Measurements from ENCODE around the gene KDM4F.
A peak's percentile ranks its signal among the peaks of the same experiment; 100 is the strongest.

KDM4F gene

GRCh38 chr11:95082576-95083001 lies 33.4 kb downstream of the KDM4F start:
- peaks cover 16% of the 10 kb centered on the region for H3K27me3 ChIP-seq (ENCODE audit: control insufficient read depth, insufficient read depth, low read length)
- H3K9ac ChIP-seq (ENCODE audit: low read depth, low read length), result no peak overlapping the region
- no peaks in the 10 kb centered on the region for H3K36me3 ChIP-seq (ENCODE audit: control insufficient read depth, insufficient read depth, low read length)
- no peaks in the 10 kb centered on the region for H3K9me3 ChIP-seq (ENCODE audit: control insufficient read depth, insufficient read depth, low read length)
- no peaks in the 10 kb centered on the region for H3K4me1 ChIP-seq (ENCODE audit: control insufficient read depth, insufficient read depth, low read length)
- no peak overlapping the region for H3K4me3 ChIP-seq (ENCODE audit: low read depth, low read length)

- no peak overlapping the region for H3K4me3 ChIP-seq (ENCODE audit: low read depth, low read length)
- H3K36me3 ChIP-seq (ENCODE audit: control insufficient read depth, insufficient read depth, low read length), result no peaks in the 10 kb centered on the region
- no peak overlapping the region for H3K9ac ChIP-seq (ENCODE audit: low read depth, low read length)
- H3K9me3 ChIP-seq (ENCODE audit: control insufficient read depth, insufficient read depth, low read length), result no peaks in the 10 kb centered on the region
- peaks cover 31% of the 10 kb centered on the region for H3K27me3 ChIP-seq (ENCODE audit: control insufficient read depth, insufficient read depth, low read length)
- no peaks in the 10 kb centered on the region for H3K4me1 ChIP-seq (ENCODE audit: control insufficient read depth, insufficient read depth, low read length)
Measured at GRCh38 chr11:95084509-95084908, 35.3 kb downstream of the KDM4F start.

GRCh38 chr11:95085117-95085816 lies 36.0 kb downstream of the KDM4F start:
- Histone ChIP-seq H3K27me3 (ENCODE audit: control insufficient read depth, insufficient read depth, low read length) (peaks cover 33% of the 10 kb centered on the region), H3K36me3 (ENCODE audit: control insufficient read depth, insufficient read depth, low read length) (no peaks in the 10 kb centered on the region), H3K4me3 (ENCODE audit: low read depth, low read length) (no peak overlapping the region), H3K4me1 (ENCODE audit: control insufficient read depth, insufficient read depth, low read length) (no peaks in the 10 kb centered on the region), H3K9ac (ENCODE audit: low read depth, low read length) (no peak overlapping the region), H3K9me3 (ENCODE audit: control insufficient read depth, insufficient read depth, low read length) (no peaks in the 10 kb centered on the region)

- Histone ChIP-seq H3K4me1 (ENCODE audit: control insufficient read depth, insufficient read depth, low read length) (peaks cover 4% of the 10 kb centered on the region), H3K9ac (ENCODE audit: low read depth, low read length) (no peak overlapping the region), H3K9me3 (ENCODE audit: control insufficient read depth, insufficient read depth, low read length) (no peaks in the 10 kb centered on the region), H3K27me3 (ENCODE audit: control insufficient read depth, insufficient read depth, low read length) (peaks cover 42% of the 10 kb centered on the region), H3K4me3 (ENCODE audit: low read depth, low read length) (no peak overlapping the region), H3K36me3 (ENCODE audit: control insufficient read depth, insufficient read depth, low read length) (no peaks in the 10 kb centered on the region)
Measured at GRCh38 chr11:95086151-95086550, 36.9 kb downstream of the KDM4F start.

- no peaks in the 10 kb centered on the region for H3K36me3 ChIP-seq (ENCODE audit: control insufficient read depth, insufficient read depth, low read length)
- H3K4me3 ChIP-seq (ENCODE audit: low read depth, low read length), result no peak overlapping the region
- no peak overlapping the region for H3K9ac ChIP-seq (ENCODE audit: low read depth, low read length)
Measured at GRCh38 chr11:95086836-95087570, 37.8 kb downstream of the KDM4F start.

GRCh38 chr11:95088946-95089619 lies 39.9 kb downstream of the KDM4F start:
- no peaks in the 10 kb centered on the region for H3K9me3 ChIP-seq (ENCODE audit: control insufficient read depth, insufficient read depth, low read length)
- H3K9ac ChIP-seq (ENCODE audit: low read depth, low read length), result no peak overlapping the region
- H3K27me3 ChIP-seq (ENCODE audit: control insufficient read depth, insufficient read depth, low read length), result peaks cover 63% of the 10 kb centered on the region

More at GRCh38 chr11:95086836-95087570, 37.8 kb downstream of the KDM4F start:
- Histone ChIP-seq H3K9me3 (ENCODE audit: control insufficient read depth, insufficient read depth, low read length) (no peaks in the 10 kb centered on the region), H3K4me1 (ENCODE audit: control insufficient read depth, insufficient read depth, low read length) (peaks cover 4% of the 10 kb centered on the region), H3K27me3 (ENCODE audit: control insufficient read depth, insufficient read depth, low read length) (peaks cover 50% of the 10 kb centered on the region)

GRCh38 chr11:95089620-95090542 lies 40.7 kb downstream of the KDM4F start, which contains the start of gene ENDOD1:
Gene ENDOD1, plus strand, starts transcription at chr11:95089846. Its CDS starts 82 bp downstream, at chr11:95089928.
- Histone ChIP-seq H3K4me1 (ENCODE audit: control insufficient read depth, insufficient read depth, low read length) (peaks cover 5% of the 10 kb centered on the region), H3K9ac (ENCODE audit: low read depth, low read length) (peak within 1 kb of the TSS; percentile 42), H3K4me3 (ENCODE audit: low read depth, low read length) (peak within 1 kb of the TSS; percentile 77), H3K27me3 (ENCODE audit: control insufficient read depth, insufficient read depth, low read length) (peaks cover 63% of the 10 kb centered on the region), H3K9me3 (ENCODE audit: control insufficient read depth, insufficient read depth, low read length) (no peaks in the 10 kb centered on the region), H3K36me3 (ENCODE audit: control insufficient read depth, insufficient read depth, low read length) (no peaks in the 10 kb centered on the region)

More at GRCh38 chr11:95088946-95089619, 39.9 kb downstream of the KDM4F start:
- H3K4me3 ChIP-seq (ENCODE audit: low read depth, low read length), result peak overlapping the region; percentile 67
- peaks cover 5% of the 10 kb centered on the region for H3K4me1 ChIP-seq (ENCODE audit: control insufficient read depth, insufficient read depth, low read length)
- H3K36me3 ChIP-seq (ENCODE audit: control insufficient read depth, insufficient read depth, low read length), result no peaks in the 10 kb centered on the region

- H3K4me3 ChIP-seq (ENCODE audit: low read depth, low read length), result no peak overlapping the region
- peaks cover 5% of the 10 kb centered on the region for H3K4me1 ChIP-seq (ENCODE audit: control insufficient read depth, insufficient read depth, low read length)
- no peaks in the 10 kb centered on the region for H3K9me3 ChIP-seq (ENCODE audit: control insufficient read depth, insufficient read depth, low read length)
- H3K9ac ChIP-seq (ENCODE audit: low read depth, low read length), result no peak overlapping the region
- no peaks in the 10 kb centered on the region for H3K36me3 ChIP-seq (ENCODE audit: control insufficient read depth, insufficient read depth, low read length)
- peaks cover 53% of the 10 kb centered on the region for H3K27me3 ChIP-seq (ENCODE audit: control insufficient read depth, insufficient read depth, low read length)
Measured at GRCh38 chr11:95091663-95092180, 42.5 kb downstream of the KDM4F start.

GRCh38 chr11:95092549-95093324 lies 43.5 kb downstream of the KDM4F start:
- H3K36me3 ChIP-seq (ENCODE audit: control insufficient read depth, insufficient read depth, low read length), result no peaks in the 10 kb centered on the region
- peaks cover 5% of the 10 kb centered on the region for H3K4me1 ChIP-seq (ENCODE audit: control insufficient read depth, insufficient read depth, low read length)
- no peak overlapping the region for H3K9ac ChIP-seq (ENCODE audit: low read depth, low read length)
- H3K27me3 ChIP-seq (ENCODE audit: control insufficient read depth, insufficient read depth, low read length), result peaks cover 45% of the 10 kb centered on the region
- H3K4me3 ChIP-seq (ENCODE audit: low read depth, low read length), result no peak overlapping the region
- H3K9me3 ChIP-seq (ENCODE audit: control insufficient read depth, insufficient read depth, low read length), result no peaks in the 10 kb centered on the region

- no peak overlapping the region for H3K9ac ChIP-seq (ENCODE audit: low read depth, low read length)
- no peak overlapping the region for H3K4me3 ChIP-seq (ENCODE audit: low read depth, low read length)
- H3K36me3 ChIP-seq (ENCODE audit: control insufficient read depth, insufficient read depth, low read length), result no peaks in the 10 kb centered on the region
- peaks cover 40% of the 10 kb centered on the region for H3K27me3 ChIP-seq (ENCODE audit: control insufficient read depth, insufficient read depth, low read length)
- H3K9me3 ChIP-seq (ENCODE audit: control insufficient read depth, insufficient read depth, low read length), result no peaks in the 10 kb centered on the region
- H3K4me1 ChIP-seq (ENCODE audit: control insufficient read depth, insufficient read depth, low read length), result peaks cover 5% of the 10 kb centered on the region
Measured at GRCh38 chr11:95093548-95093947, 44.3 kb downstream of the KDM4F start.
